K562 (cell line): ENCODE measurements around the gene STXBP6. TPM values are rescaled to one million over a fixed set of nuclear protein-coding genes. Genes with fewer than 3 reads are reported as not detected.

Experiments used
- ATAC-seq: fragments of 200-7000 bp; cut with Tn5 transposase; 3 replicates; pipeline ENCODE4 v1.9.1; 2020; ENCODE audit warnings: moderate library complexity
- BruUV-seq: library from RNA; stranded (reverse); fragments of 400-500 nt; replicated peaks from 2 replicates; lab custom pipeline; 2021; lab: Mats Ljungman, UMichigan
- CTCF ChIA-PET: fragments of 300-600 bp; formaldehyde crosslinking; extraction: SDS; loops from one replicate; lab custom pipeline; 2021; ENCODE audit warnings: low intra/inter-chr PET ratio; lab: Yijun Ruan, JAX
- POLR2A ChIA-PET: fragments of 300-600, 350-650 bp; sonication (Branson Sonifier 250); formaldehyde crosslinking; extraction: SDS; loops from one replicate; lab custom pipeline; 2021; ENCODE audit warnings: antibody characterized with exemption, inconsistent platforms; lab: Yijun Ruan, JAX
- DNase-seq, 4 experiments: peaks; one replicate each; pipeline versions ENCODE4 v3.0.0 to v3.0.0-alpha.2; 2011 to 2018; ENCODE audit warnings: low spot score in 3 of 4, mixed read lengths in 3 of 4; ENCODE audit errors: extremely low read depth in 1 of 4
- FAIRE-seq: peaks from 2 replicates; lab custom pipeline; 2011; peaks lifted over from hg19 to GRCh38; lab: Jason Lieb, UNC
- H2AFZ ChIP-seq: 2 replicates; pipeline ENCODE4 v1.6.0; 2011; ENCODE audit warnings: low read depth, low read length, control low read depth, inconsistent platforms
- H3K27ac ChIP-seq: fragments of 200-600 bp; 3 replicates; pipeline ENCODE4 v1.8.0; 2011; ENCODE audit warnings: low read depth, mild to moderate bottlenecking, control low read depth, inconsistent platforms, low read length, moderate library complexity, mixed read lengths; ENCODE audit errors: extremely low read depth
- H3K27me3 ChIP-seq, 2 experiments: fragments of 300-600 bp in 1 of 2; 2 replicates in 1 of 2; 3 replicates in 1 of 2; pipeline versions ENCODE4 v1.6.0 to v1.8.0; 2011; ENCODE audit warnings: inconsistent platforms in 2 of 2, low read length in 2 of 2, mild to moderate bottlenecking in 1 of 2, mixed read lengths in 1 of 2, moderate library complexity in 1 of 2; ENCODE audit not compliant: control insufficient read depth in 2 of 2, insufficient read depth in 2 of 2
- H3K36me3 ChIP-seq: fragments of 300-600 bp; 3 replicates; pipeline ENCODE4 v1.8.0; 2011; ENCODE audit warnings: mild to moderate bottlenecking, low read length, inconsistent platforms; ENCODE audit not compliant: control insufficient read depth, insufficient read depth
- H3K4me1 ChIP-seq, 2 experiments: fragments of 200-600 bp in 1 of 2; replicated peaks in 1 of 2; 2 replicates in 1 of 2; 3 replicates in 1 of 2; pipeline versions ENCODE4 v1.5.1 to v1.8.0; 2011; ENCODE audit warnings: inconsistent platforms in 2 of 2, low read length in 2 of 2, mild to moderate bottlenecking in 1 of 2, mixed read lengths in 1 of 2, moderate library complexity in 1 of 2; ENCODE audit not compliant: control insufficient read depth in 2 of 2, insufficient read depth in 2 of 2
- H3K4me2 ChIP-seq: 2 replicates; pipeline ENCODE4 v1.6.1; 2011; ENCODE audit warnings: low read length, control low read depth, inconsistent platforms, mixed read lengths; ENCODE audit not compliant: insufficient read depth
- H3K4me3 ChIP-seq: fragments of 200-600 bp; sonication (generic), shearing (Covaris generic); 2 replicates; pipeline ENCODE4 v1.5.1; 2016; ENCODE audit warnings: control low read depth, inconsistent platforms
- H3K79me2 ChIP-seq: fragments of 200-600 bp; 3 replicates; pipeline ENCODE4 v1.8.0; 2011; ENCODE audit warnings: low read length, inconsistent platforms; ENCODE audit not compliant: control insufficient read depth, insufficient read depth
- H3K9ac ChIP-seq, 2 experiments: 2 replicates each; pipeline versions ENCODE4 v1.6.0 to v1.6.1; 2011; ENCODE audit warnings: low read depth in 2 of 2, low read length in 2 of 2, control low read depth in 1 of 2, inconsistent platforms in 1 of 2, mild to moderate bottlenecking in 1 of 2, mixed read lengths in 1 of 2; ENCODE audit not compliant: insufficient read depth in 1 of 2
- H3K9me1 ChIP-seq: one replicate; pipeline ENCODE4 v1.6.0; 2011; ENCODE audit warnings: inconsistent platforms, mild to moderate bottlenecking, low read length, moderate library complexity; ENCODE audit not compliant: control insufficient read depth, insufficient read depth
- H3K9me3 ChIP-seq: replicated peaks from 2 replicates; pipeline ENCODE4 v1.5.1; 2011; ENCODE audit warnings: low read depth, low read length, inconsistent platforms; ENCODE audit not compliant: control insufficient read depth, insufficient read depth
- H4K20me1 ChIP-seq: replicated peaks from 2 replicates; pipeline ENCODE4 v1.6.1; 2011; ENCODE audit warnings: low read length, inconsistent platforms, mixed read lengths; ENCODE audit not compliant: control insufficient read depth, insufficient read depth
- ARID3A ChIP-seq: IDR thresholded peaks from 2 replicates; pipeline ENCODE4 v1.6.1; 2012; ENCODE audit warnings: low read depth, low read length, improper control_type of control experiment, borderline replicate concordance
- BRD9 ChIP-seq: fragments of 450-650 bp; IDR thresholded peaks from 2 replicates; pipeline ENCODE4 v1.6.1; 2018; ENCODE audit warnings: low read depth; ENCODE audit not compliant: partially characterized antibody
- CBX5 ChIP-seq: IDR thresholded peaks from 2 replicates; pipeline ENCODE4 v1.6.1; 2014; ENCODE audit warnings: low read depth, borderline replicate concordance
- CC2D1A ChIP-seq: fragments of 450-650 bp; IDR thresholded peaks from 2 replicates; pipeline ENCODE4 v1.6.1; 2017; ENCODE audit warnings: mild to moderate bottlenecking
- ERF ChIP-seq: fragments of 450-650 bp; formaldehyde crosslinking; IDR thresholded peaks from 2 replicates; pipeline ENCODE4 v1.4.0; 2020; ENCODE audit warnings: mild to moderate bottlenecking, mixed read lengths
- GTF2B ChIP-seq: IDR thresholded peaks from 2 replicates; pipeline ENCODE4 v1.6.1; 2011; ENCODE audit not compliant: insufficient read length; ENCODE audit errors: extremely low read depth
- HMGN3 ChIP-seq: IDR thresholded peaks from 2 replicates; pipeline ENCODE4 v1.6.1; 2011; ENCODE audit warnings: borderline replicate concordance, low read depth, mild to moderate bottlenecking, mixed read lengths, low read length; ENCODE audit not compliant: insufficient read length; ENCODE audit errors: extremely low read depth
- KAT2B ChIP-seq: IDR thresholded peaks from one replicate; pipeline ENCODE4 v1.6.1; 2012; ENCODE audit warnings: low read depth, mild to moderate bottlenecking, control low read depth, inconsistent platforms, low read length, moderate library complexity
- POLR2G ChIP-seq: fragments of 200-400 bp; formaldehyde crosslinking; IDR thresholded peaks from 2 replicates; pipeline ENCODE4 v1.6.1; 2017; ENCODE audit warnings: low read depth, mild to moderate bottlenecking, antibody characterized with exemption, low read length, moderate library complexity
- ZFP36 ChIP-seq: fragments of 150-350 bp; IDR thresholded peaks from 2 replicates; pipeline ENCODE4 v1.6.1; 2018; ENCODE audit warnings: low read length, low read depth; ENCODE audit not compliant: partially characterized antibody
- ZNF57 ChIP-seq: fragments of 450-650 bp; formaldehyde crosslinking; IDR thresholded peaks from 2 replicates; pipeline ENCODE4 v1.4.0; 2020; ENCODE audit warnings: mild to moderate bottlenecking, moderate library complexity
- WGBS: fragments of 100-300 bp; shearing (Covaris generic); methylation state at CpG from one replicate; pipeline ENCODE4 v1.1.6; 2016; ENCODE audit warnings: low coverage, mixed read lengths; ENCODE audit not compliant: insufficient coverage; ENCODE audit errors: missing lambda C conversion rate; 5-methylcytosine and 5-hydroxymethylcytosine counted together
- in situ Hi-C: fragments of 300-500 bp; cut with MboI; formaldehyde crosslinking; loops from 4 replicates; pipeline ENCODE4 v1.15.0; 2018; ENCODE audit warnings: inconsistent platforms, mixed read lengths
- intact Hi-C: fragments of 100-400 bp; cut with micrococcal nuclease; formaldehyde crosslinking; loops from 2 replicates; pipeline ENCODE4 v1.14.2; 2022
- polyA plus RNA-seq, 8 experiments: library from polyadenylated mRNA; depleted of rRNA in 4 of 8; stranded (reverse) in 5 of 8; unstranded in 3 of 8; fragments of >200 nt; fragmentation: Nextera tagmentation in 2 of 8; fragmentation: Illumina TruSeq in 1 of 8; extraction: Ambion mirVana in 2 of 8; extraction: Trizol in 1 of 8; gene quantifications; 2 replicates each; pipeline versions ENCODE4 v1.2.1 to v1.2.3, GENCODE V29; 2011 to 2014; ENCODE audit warnings: inconsistent platforms in 1 of 8, missing spikeins in 1 of 8
- total RNA-seq, 7 experiments: library from RNA; depleted of rRNA in 6 of 7; stranded (reverse); fragments of >200 nt in 6 of 7; fragmentation: Illumina TruSeq in 2 of 7; extraction: Trizol in 2 of 7; gene quantifications; 2 replicates each; pipeline versions ENCODE4 v1.2.1 to v1.2.3, GENCODE V29; 2011 to 2021; ENCODE audit warnings: low replicate concordance in 1 of 7
- TF ChIP-seq, protein P1 (sequence below): fragments of 250-450 bp; sonication (Bioruptor Pico); IDR thresholded peaks from 2 replicates; pipeline ENCODE4 v1.5.0; 2022; ENCODE audit warnings: mild to moderate bottlenecking

The STXBP6 gene
- total and polyA plus RNA-seq, 9 of the 15 experiments (the other 6 are each of a cell fraction or from before 2014, with no cell fraction given) = 0.27 to 0.89 (median 0.59) TPM

DNA sequence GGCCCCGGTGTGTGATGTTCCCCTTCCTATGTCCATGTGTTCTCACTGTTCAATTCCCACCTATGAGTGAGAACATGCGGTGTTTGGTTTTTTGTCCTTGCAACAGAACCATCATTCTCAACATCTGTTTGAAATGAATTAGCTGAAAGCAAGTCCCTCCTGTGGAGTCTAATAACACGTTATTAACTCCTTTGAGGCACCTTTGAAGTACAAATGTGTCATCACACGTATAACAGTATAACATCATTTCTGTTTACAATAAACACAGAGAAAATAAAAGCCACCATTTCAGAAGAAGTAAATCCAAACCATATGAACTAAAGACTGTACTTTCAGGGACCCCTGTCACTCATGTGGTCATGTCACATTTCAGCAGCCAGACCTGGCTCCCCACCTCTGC lies 198.5 kb downstream of the STXBP6 start:
- no TSS peak for BruUV-seq
- H3K4me1 ChIP-seq = no peaks in the 10 kb centered on the region
- H3K9ac ChIP-seq = no peak overlapping the region
- in situ Hi-C loops (no loop called here), intact Hi-C loops (no loop called here)
- ATAC-seq (no peak), DNase-seq (no peak), FAIRE-seq (no peak)
- no peaks in the 10 kb centered on the region for H4K20me1 ChIP-seq
- TF ChIP-seq, protein P1, sequence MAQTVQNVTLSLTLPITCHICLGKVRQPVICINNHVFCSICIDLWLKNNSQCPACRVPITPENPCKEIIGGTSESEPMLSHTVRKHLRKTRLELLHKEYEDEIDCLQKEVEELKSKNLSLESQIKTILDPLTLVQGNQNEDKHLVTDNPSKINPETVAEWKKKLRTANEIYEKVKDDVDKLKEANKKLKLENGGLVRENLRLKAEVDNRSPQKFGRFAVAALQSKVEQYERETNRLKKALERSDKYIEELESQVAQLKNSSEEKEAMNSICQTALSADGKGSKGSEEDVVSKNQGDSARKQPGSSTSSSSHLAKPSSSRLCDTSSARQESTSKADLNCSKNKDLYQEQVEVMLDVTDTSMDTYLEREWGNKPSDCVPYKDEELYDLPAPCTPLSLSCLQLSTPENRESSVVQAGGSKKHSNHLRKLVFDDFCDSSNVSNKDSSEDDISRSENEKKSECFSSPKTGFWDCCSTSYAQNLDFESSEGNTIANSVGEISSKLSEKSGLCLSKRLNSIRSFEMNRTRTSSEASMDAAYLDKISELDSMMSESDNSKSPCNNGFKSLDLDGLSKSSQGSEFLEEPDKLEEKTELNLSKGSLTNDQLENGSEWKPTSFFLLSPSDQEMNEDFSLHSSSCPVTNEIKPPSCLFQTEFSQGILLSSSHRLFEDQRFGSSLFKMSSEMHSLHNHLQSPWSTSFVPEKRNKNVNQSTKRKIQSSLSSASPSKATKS (CRISPR knock-in tag) = no peak
- TF ChIP-seq HMGN3 (no peak), POLR2G (no peak), KAT2B (no peak), ZNF57 (no peak), GTF2B (no peak), ERF (CRISPR knock-in tag) (no peak), BRD9 (no peak), CC2D1A (no peak), CBX5 (no peak), ARID3A (no peak), ZFP36 (no peak)
- no peak overlapping the region for H3K4me2 ChIP-seq
- H3K27ac ChIP-seq = no peak overlapping the region
- H3K9me1 ChIP-seq = no peaks in the 10 kb centered on the region
- no peaks in the 10 kb centered on the region for H3K36me3 ChIP-seq
- ChIA-PET CTCF (no interaction called here), POLR2A (no interaction called here)
- no peaks in the 10 kb centered on the region for H3K27me3 ChIP-seq
- H2AFZ ChIP-seq = no peak overlapping the region
- H3K79me2 ChIP-seq = no peaks in the 10 kb centered on the region
- 0% methylated on average over 3 of the region's 4 CpGs for WGBS
- no peaks in the 10 kb centered on the region for H3K9me3 ChIP-seq
- H3K4me3 ChIP-seq = no peak overlapping the region
